ENCODE data around the gene FAM234B.

FAM234B gene, protein sequence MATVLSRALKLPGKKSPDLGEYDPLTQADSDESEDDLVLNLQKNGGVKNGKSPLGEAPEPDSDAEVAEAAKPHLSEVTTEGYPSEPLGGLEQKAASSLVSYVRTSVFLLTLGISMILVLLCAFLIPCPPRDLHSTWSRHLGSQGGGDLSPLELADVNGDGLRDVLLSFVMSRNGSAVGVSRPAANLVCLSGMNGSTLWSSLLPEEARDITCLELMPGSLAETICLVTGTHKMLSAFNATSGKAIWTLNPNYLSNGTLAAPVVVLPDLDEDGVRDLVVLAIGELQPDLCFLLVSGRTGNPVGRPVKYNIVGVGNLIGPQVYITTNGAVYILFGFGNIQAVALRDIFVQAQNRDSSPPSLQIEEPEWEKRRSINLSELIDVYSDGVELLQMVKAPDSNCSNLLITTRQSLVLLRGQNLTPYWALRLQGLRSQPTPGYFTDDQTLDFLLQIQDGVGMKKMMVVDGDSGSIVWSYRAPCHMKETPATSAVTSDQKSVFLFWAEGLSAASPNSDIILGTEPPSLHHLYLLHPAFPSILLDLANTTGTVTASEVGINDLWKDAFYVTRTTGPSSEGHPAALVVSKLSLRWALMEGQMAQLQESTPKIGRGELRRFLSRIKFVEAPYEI

DNA sequence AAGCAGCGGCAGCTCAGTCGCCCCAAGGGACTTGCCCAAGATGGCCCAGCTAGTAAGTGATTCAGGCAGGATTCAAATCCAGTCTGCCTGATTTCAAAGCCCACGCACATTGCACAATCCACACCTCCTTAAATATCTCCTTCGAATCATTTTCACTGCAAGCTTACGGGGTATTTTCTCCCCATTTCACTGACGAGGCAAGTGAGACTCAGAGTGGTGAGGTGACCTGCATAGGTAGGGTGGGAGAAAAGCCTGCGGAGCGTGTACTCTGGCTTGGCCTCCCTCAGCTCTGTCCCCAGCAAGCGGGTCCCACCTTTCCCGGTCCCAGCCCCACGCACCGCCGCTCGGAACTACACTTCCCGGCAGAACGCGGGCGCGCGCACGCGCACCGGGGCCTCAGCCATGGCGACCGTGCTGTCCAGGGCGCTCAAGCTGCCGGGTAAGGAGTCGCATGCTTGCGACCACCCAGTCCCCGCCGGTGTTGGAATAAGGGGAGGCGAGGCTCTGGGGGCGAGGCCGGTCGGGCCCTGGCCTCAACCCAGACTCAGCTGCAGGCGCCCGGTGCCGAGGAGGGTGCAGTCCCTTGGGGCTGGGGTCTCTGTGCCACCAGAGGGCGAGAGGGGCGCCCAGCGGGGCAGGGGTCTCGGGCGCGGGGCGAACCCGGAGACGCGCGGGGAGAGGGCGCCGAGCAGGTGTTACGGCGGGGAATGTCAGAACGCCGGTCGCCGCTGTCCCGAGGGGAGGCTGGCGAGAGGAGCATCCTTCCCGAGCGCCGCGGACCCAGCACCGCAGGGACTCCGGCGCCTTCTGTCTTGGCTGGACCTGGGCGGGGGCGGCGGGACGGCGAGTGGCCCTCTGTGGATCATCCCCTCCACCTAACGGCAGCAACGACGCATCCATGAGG, at the start of gene FAM234B:
FAM234B (plus strand) TSS at position 380 of the 904 bp plus-strand sequence; CDS start at position 403, 23 bp downstream.
- H3K27ac ChIP-seq (ENCODE audit: poor library complexity, severe bottlenecking) = no peak within 1 kb of the TSS

DNA sequence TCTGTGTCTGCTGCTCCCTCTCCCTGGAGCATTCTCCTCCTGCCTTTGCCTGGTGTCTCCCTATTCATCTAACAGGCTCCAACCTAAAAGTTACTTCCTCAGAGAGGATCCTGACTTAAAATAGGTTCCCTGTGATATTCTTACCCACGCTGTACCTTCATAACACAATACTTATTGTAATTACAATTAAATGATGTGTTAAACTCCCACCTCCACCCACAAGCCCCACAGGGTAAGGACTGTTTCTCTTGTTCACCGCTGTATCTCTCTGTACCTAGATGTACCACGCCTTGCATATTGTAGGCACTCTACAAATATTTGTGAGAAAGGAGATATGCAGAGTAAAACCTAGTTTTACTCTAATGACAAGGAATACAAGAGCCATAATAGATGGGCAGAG, 49.1 kb upstream of the FAM234B start:
- no peak for DNase-seq (ENCODE audit: low spot score)
- Histone ChIP-seq H3K4me3 (ENCODE audit: severe bottlenecking) (no peak overlapping the region), H3K27me3 (ENCODE audit: insufficient read depth, poor library complexity, severe bottlenecking) (no peaks in the 10 kb centered on the region), H3K4me1 (ENCODE audit: insufficient read depth, poor library complexity, severe bottlenecking) (no peaks in the 10 kb centered on the region), H3K27ac (ENCODE audit: poor library complexity, severe bottlenecking) (no peak overlapping the region), H3K36me3 (ENCODE audit: low read depth) (no peaks in the 10 kb centered on the region), H3K9me3 (ENCODE audit: severe bottlenecking) (no peaks in the 10 kb centered on the region)
- ATAC-seq (ENCODE audit: low read depth) = no peak
- TF ChIP-seq, protein P1, sequence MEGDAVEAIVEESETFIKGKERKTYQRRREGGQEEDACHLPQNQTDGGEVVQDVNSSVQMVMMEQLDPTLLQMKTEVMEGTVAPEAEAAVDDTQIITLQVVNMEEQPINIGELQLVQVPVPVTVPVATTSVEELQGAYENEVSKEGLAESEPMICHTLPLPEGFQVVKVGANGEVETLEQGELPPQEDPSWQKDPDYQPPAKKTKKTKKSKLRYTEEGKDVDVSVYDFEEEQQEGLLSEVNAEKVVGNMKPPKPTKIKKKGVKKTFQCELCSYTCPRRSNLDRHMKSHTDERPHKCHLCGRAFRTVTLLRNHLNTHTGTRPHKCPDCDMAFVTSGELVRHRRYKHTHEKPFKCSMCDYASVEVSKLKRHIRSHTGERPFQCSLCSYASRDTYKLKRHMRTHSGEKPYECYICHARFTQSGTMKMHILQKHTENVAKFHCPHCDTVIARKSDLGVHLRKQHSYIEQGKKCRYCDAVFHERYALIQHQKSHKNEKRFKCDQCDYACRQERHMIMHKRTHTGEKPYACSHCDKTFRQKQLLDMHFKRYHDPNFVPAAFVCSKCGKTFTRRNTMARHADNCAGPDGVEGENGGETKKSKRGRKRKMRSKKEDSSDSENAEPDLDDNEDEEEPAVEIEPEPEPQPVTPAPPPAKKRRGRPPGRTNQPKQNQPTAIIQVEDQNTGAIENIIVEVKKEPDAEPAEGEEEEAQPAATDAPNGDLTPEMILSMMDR (IDR thresholded peaks at IDR 0.05; ENCODE audit: poor library complexity, severe bottlenecking) = no peak

More for the DNA sequence above, at the start of gene FAM234B:
- H3K27me3 ChIP-seq (ENCODE audit: insufficient read depth, poor library complexity, severe bottlenecking) = no peaks in the 10 kb centered on the region
- no peaks in the 10 kb centered on the region for H3K9me3 ChIP-seq (ENCODE audit: severe bottlenecking)
- DNase-seq (ENCODE audit: low spot score) (no peak), ATAC-seq (ENCODE audit: low read depth) (peak; percentile 93)
- peak within 1 kb of the TSS; percentile 77 for H3K4me3 ChIP-seq (ENCODE audit: severe bottlenecking)
- no peaks in the 10 kb centered on the region for H3K36me3 ChIP-seq (ENCODE audit: low read depth)
- no peaks in the 10 kb centered on the region for H3K4me1 ChIP-seq (ENCODE audit: insufficient read depth, poor library complexity, severe bottlenecking)
- TF ChIP-seq, protein P1 (IDR thresholded peaks at IDR 0.05; ENCODE audit: poor library complexity, severe bottlenecking) = no peak

DNA sequence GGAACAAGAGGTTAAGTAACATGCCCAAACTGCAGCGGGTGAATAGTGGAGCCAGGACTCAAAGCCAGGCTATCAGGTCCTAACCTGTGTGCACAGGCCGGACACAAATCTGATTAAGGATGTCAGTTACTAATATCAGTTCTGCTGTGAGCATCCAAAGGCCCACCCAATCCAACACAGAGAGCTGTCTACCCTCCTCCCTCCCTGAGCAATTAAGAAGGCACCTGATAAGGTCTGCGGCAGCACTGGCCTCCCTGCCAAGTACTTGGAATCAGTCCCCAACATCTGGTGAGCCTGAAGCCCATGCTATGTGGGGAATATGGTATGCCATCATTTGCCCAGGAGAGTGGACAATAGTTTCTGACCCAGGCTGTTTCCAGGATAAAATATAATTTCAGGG, 48.0 kb upstream of the FAM234B start:
- H3K27ac ChIP-seq (ENCODE audit: poor library complexity, severe bottlenecking) = no peak overlapping the region
- no peak for ATAC-seq (ENCODE audit: low read depth)
- no peaks in the 10 kb centered on the region for H3K27me3 ChIP-seq (ENCODE audit: insufficient read depth, poor library complexity, severe bottlenecking)
- no peaks in the 10 kb centered on the region for H3K9me3 ChIP-seq (ENCODE audit: severe bottlenecking)
- no peak overlapping the region for H3K4me3 ChIP-seq (ENCODE audit: severe bottlenecking)
- DNase-seq (ENCODE audit: low spot score) = no peak
- TF ChIP-seq, protein P1 (IDR thresholded peaks at IDR 0.05; ENCODE audit: poor library complexity, severe bottlenecking) = no peak
- no peaks in the 10 kb centered on the region for H3K4me1 ChIP-seq (ENCODE audit: insufficient read depth, poor library complexity, severe bottlenecking)
- H3K36me3 ChIP-seq (ENCODE audit: low read depth) = no peaks in the 10 kb centered on the region

DNA sequence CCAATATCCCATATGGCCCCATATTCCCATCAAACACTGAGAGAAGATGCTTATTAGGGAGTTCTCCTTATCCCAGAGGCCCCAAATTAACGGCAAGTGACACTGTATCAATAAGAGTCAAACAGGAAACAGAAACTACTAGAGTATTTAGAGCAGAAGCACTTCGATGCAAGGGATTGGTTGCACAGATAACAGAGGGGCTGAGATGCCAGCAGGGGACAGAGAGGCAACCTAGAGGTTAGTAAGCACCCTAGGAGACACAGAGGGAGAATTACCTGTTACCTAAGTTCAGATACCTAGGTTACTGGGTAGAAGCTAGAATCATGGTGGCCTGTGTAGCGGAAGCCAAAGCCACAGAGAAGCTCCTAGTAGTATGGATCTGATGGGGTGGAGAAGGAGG, 47.0 kb upstream of the FAM234B start:
- Histone ChIP-seq H3K9me3 (ENCODE audit: severe bottlenecking) (no peaks in the 10 kb centered on the region), H3K4me3 (ENCODE audit: severe bottlenecking) (no peak overlapping the region), H3K27ac (ENCODE audit: poor library complexity, severe bottlenecking) (no peak overlapping the region), H3K27me3 (ENCODE audit: insufficient read depth, poor library complexity, severe bottlenecking) (no peaks in the 10 kb centered on the region), H3K36me3 (ENCODE audit: low read depth) (no peaks in the 10 kb centered on the region), H3K4me1 (ENCODE audit: insufficient read depth, poor library complexity, severe bottlenecking) (no peaks in the 10 kb centered on the region)
- no peak for ATAC-seq (ENCODE audit: low read depth)
- no peak for DNase-seq (ENCODE audit: low spot score)
- TF ChIP-seq, protein P1 (IDR thresholded peaks at IDR 0.05; ENCODE audit: poor library complexity, severe bottlenecking) = no peak

Data from RWPE2 (cell line).